ENCODE data around the gene SCAND1. TPM values are rescaled to one million over a fixed set of nuclear protein-coding genes. Genes with fewer than 3 reads are reported as not detected.
"Not testable (repeated sequence)": the region's sequence is repeated elsewhere in the genome, so short reads cannot be mapped to it uniquely, and the experiment has no call there.

Gene SCAND1
- total RNA-seq, 2 donors from 2014 or later = 91.3 to 125 TPM

- Histone ChIP-seq H3K9me3 (no peaks in the 10 kb centered on the region), H3K9ac (ENCODE audit: low read depth in 2 of 2, low read length in 2 of 2) (no peak overlapping the region), H3K27ac (no peak overlapping the region), H3K4me1 (peaks cover 6% of the 10 kb centered on the region), H3K4me3 (no peak overlapping the region), H3K27me3 (no peaks in the 10 kb centered on the region), H3K36me3 (no peaks in the 10 kb centered on the region)
- DNase-seq = no peak
- TF ChIP-seq CTCF (IDR thresholded peaks at IDR 0.05) = no peak
- intact Hi-C loops (cut with DNase I) = no loop called here
These were observed 2.3 kb upstream of the SCAND1 start for GRCh38 chr20:35956616-35957015.

GRCh38 chr20:35954907-35955251 lies 577 bp upstream of the SCAND1 start:
- Histone ChIP-seq H3K27ac (peak overlapping the region; percentile 98), H3K4me1 (peaks cover 6% of the 10 kb centered on the region), H3K9me3 (no peaks in the 10 kb centered on the region), H3K36me3 (no peaks in the 10 kb centered on the region), H3K9ac (ENCODE audit: low read depth in 2 of 2, low read length in 2 of 2) (peak overlapping the region; percentile 81 to 100), H3K4me3 (peak overlapping the region; percentile 79), H3K27me3 (no peaks in the 10 kb centered on the region)
- intact Hi-C loops (cut with DNase I) = no loop called here
- TF ChIP-seq CTCF (IDR thresholded peaks at IDR 0.05) = no peak
- DNase-seq = no peak

GRCh38 chr20:35953387-35954199 lies 709 bp downstream of the SCAND1 start:
- Histone ChIP-seq H3K4me3 (peak overlapping the region; percentile 79), H3K36me3 (no peaks in the 10 kb centered on the region), H3K4me1 (peaks cover 6% of the 10 kb centered on the region), H3K9ac (ENCODE audit: low read depth in 2 of 2, low read length in 2 of 2) (peak overlapping the region; percentile 81 to 100), H3K27ac (peak overlapping the region; percentile 98), H3K27me3 (no peaks in the 10 kb centered on the region), H3K9me3 (no peaks in the 10 kb centered on the region)
- DNase-seq = peak; percentile 49
- intact Hi-C loops (cut with DNase I) = no loop called here
- TF ChIP-seq CTCF (IDR thresholded peaks at IDR 0.05) = no peak

- TF ChIP-seq CTCF (IDR thresholded peaks at IDR 0.05) = no peak
- Histone ChIP-seq H3K27me3 (no peaks in the 10 kb centered on the region), H3K4me1 (peaks cover 6% of the 10 kb centered on the region), H3K9me3 (no peaks in the 10 kb centered on the region), H3K27ac (peak overlapping the region; percentile 98), H3K9ac (ENCODE audit: low read depth in 2 of 2, low read length in 2 of 2) (peak overlapping the region; percentile 81 to 100), H3K36me3 (no peaks in the 10 kb centered on the region), H3K4me3 (peak overlapping the region; percentile 79)
- no peak for DNase-seq
- intact Hi-C loops (cut with DNase I) = no loop called here
These were observed 1.6 kb downstream of the SCAND1 start for GRCh38 chr20:35952480-35953386.

- H3K9me3 ChIP-seq; intact Hi-C loops (cut with DNase I); H3K4me3 ChIP-seq; H3K9ac ChIP-seq (ENCODE audit: low read depth in 2 of 2, low read length in 2 of 2); H3K27me3 ChIP-seq; H3K36me3 ChIP-seq; H3K27ac ChIP-seq; H3K4me1 ChIP-seq; DNase-seq: not testable (repeated sequence)
These were observed 2.2 kb downstream of the SCAND1 start for GRCh38 chr20:35952080-35952479.
